AG08396 (cell line): ENCODE measurements around the gene PGM2L1.

Source experiments
- DNase-seq: peaks from one replicate; pipeline ENCODE4 v3.0.0; 2012; ENCODE audit warnings: low spot score, mixed read lengths

PGM2L1 gene

GRCh38 chr11:74297484-74297883, 100.7 kb downstream of the PGM2L1 start:
- DNase-seq, result no peak

- no peak for DNase-seq
Measured at GRCh38 chr11:74288911-74289310, 109.3 kb downstream of the PGM2L1 start.

GRCh38 chr11:74288161-74288560, 110.1 kb downstream of the PGM2L1 start:
- DNase-seq, result peak; percentile 77

GRCh38 chr11:74284466-74284865, 113.8 kb downstream of the PGM2L1 start:
- no peak for DNase-seq

- no peak for DNase-seq
Measured at GRCh38 chr11:74283580-74284180, 114.6 kb downstream of the PGM2L1 start.

GRCh38 chr11:74282914-74283371, 115.3 kb downstream of the PGM2L1 start:
- DNase-seq, result no peak

GRCh38 chr11:74282421-74282820, 115.8 kb downstream of the PGM2L1 start:
- no peak for DNase-seq

- DNase-seq, result no peak
Measured at GRCh38 chr11:74280494-74280893, 117.7 kb downstream of the PGM2L1 start.
